Erythroblast (primary cell): ENCODE data around the gene NABP2.

Experiments
- GATA1 ChIP-seq: IDR thresholded peaks from 2 replicates; pipeline ENCODE4 v1.6.1; 2011; ENCODE audit warnings: low read depth, mild to moderate bottlenecking, control low read depth, low read length, moderate library complexity
- POLR2A ChIP-seq: IDR thresholded peaks from 2 replicates; pipeline ENCODE4 v1.6.1; 2011; ENCODE audit warnings: mild to moderate bottlenecking, low read length

GRCh38 chr12:56247923-56248322, 23.8 kb downstream of the NABP2 start:
- no peak for TF ChIP-seq POLR2A
- no peak for TF ChIP-seq GATA1
